Astrocyte (in vitro differentiated cells and primary cell): ENCODE data around the gene SET. TPM values are rescaled to one million over a fixed set of nuclear protein-coding genes. Genes with fewer than 3 reads are reported as not detected.

ENCODE experiments used
- DNase-seq: peaks from one replicate; pipeline ENCODE4 v3.0.0-alpha.2; 2010; ENCODE audit warnings: low read depth
- FAIRE-seq: peaks from 2 replicates; lab custom pipeline; 2011; peaks lifted over from hg19 to GRCh38; lab: Jason Lieb, UNC
- H2AFZ ChIP-seq: 2 replicates; pipeline ENCODE4 v1.6.0; 2012; ENCODE audit warnings: low read depth, low read length, inconsistent platforms
- H3K27ac ChIP-seq: 2 replicates; pipeline ENCODE4 v1.5.1; 2011; ENCODE audit warnings: low read depth, low read length, inconsistent platforms
- H3K27me3 ChIP-seq: 2 replicates; pipeline ENCODE4 v1.6.0; 2011; ENCODE audit warnings: low read length, inconsistent platforms; ENCODE audit not compliant: insufficient read depth
- H3K36me3 ChIP-seq: 2 replicates; pipeline ENCODE4 v1.5.1; 2011; ENCODE audit warnings: low read length, inconsistent platforms; ENCODE audit not compliant: insufficient read depth
- H3K4me1 ChIP-seq: 2 replicates; pipeline ENCODE4 v1.5.1; 2011; ENCODE audit warnings: low read length, inconsistent platforms; ENCODE audit not compliant: insufficient read depth
- H3K4me2 ChIP-seq: 2 replicates; pipeline ENCODE4 v1.6.0; 2012; ENCODE audit warnings: low read length, inconsistent platforms
- H3K4me3 ChIP-seq: 2 replicates; pipeline ENCODE4 v1.5.1; 2011; ENCODE audit warnings: low read depth, mild to moderate bottlenecking, low read length, inconsistent platforms; ENCODE audit not compliant: insufficient read depth
- H3K79me2 ChIP-seq: 2 replicates; pipeline ENCODE4 v1.6.0; 2012; ENCODE audit warnings: mild to moderate bottlenecking, low read length, inconsistent platforms; ENCODE audit not compliant: insufficient read depth
- H3K9ac ChIP-seq: 2 replicates; pipeline ENCODE4 v1.6.0; 2012; ENCODE audit warnings: mild to moderate bottlenecking, low read length, inconsistent platforms
- H3K9me3 ChIP-seq: 2 replicates; pipeline ENCODE4 v1.5.1; 2012; ENCODE audit warnings: low read depth, mild to moderate bottlenecking, low read length, inconsistent platforms; ENCODE audit not compliant: insufficient read depth
- H4K20me1 ChIP-seq: 2 replicates; pipeline ENCODE4 v1.6.0; 2012; ENCODE audit warnings: low read length, inconsistent platforms; ENCODE audit not compliant: insufficient read depth
- H3K27ac Mint-ChIP-seq: one replicate; pipeline ENCODE4 v1.8.0; 2021; ENCODE audit warnings: mild to moderate bottlenecking, mixed read lengths; ENCODE audit not compliant: unreplicated experiment
- H3K27me3 Mint-ChIP-seq: one replicate; pipeline ENCODE4 v1.8.0; 2021; ENCODE audit warnings: low read depth, mixed read lengths; ENCODE audit not compliant: unreplicated experiment
- H3K36me3 Mint-ChIP-seq: one replicate; pipeline ENCODE4 v1.8.0; 2021; ENCODE audit warnings: low read depth, mixed read lengths; ENCODE audit not compliant: unreplicated experiment
- H3K4me1 Mint-ChIP-seq: one replicate; pipeline ENCODE4 v1.8.0; 2021; ENCODE audit warnings: low read depth, mixed read lengths; ENCODE audit not compliant: unreplicated experiment
- H3K4me3 Mint-ChIP-seq: one replicate; pipeline ENCODE4 v1.8.0; 2021; ENCODE audit warnings: mild to moderate bottlenecking, moderate library complexity, mixed read lengths; ENCODE audit not compliant: unreplicated experiment
- H3K9me3 Mint-ChIP-seq: one replicate; pipeline ENCODE4 v1.8.0; 2021; ENCODE audit warnings: mild to moderate bottlenecking, mixed read lengths; ENCODE audit not compliant: unreplicated experiment
- EZH2 ChIP-seq: IDR thresholded peaks from 2 replicates; pipeline ENCODE4 v1.6.1; 2012; ENCODE audit warnings: mild to moderate bottlenecking, low read length, inconsistent platforms; ENCODE audit not compliant: insufficient read depth
- total RNA-seq: library from RNA; stranded (reverse); gene quantifications from 2 replicates; pipeline ENCODE4 v1.2.1, GENCODE V29; 2021
- TF ChIP-seq, protein P1 (sequence below): IDR thresholded peaks from 2 replicates; pipeline ENCODE4 v1.5.1; 2011; ENCODE audit warnings: low read depth, mild to moderate bottlenecking, inconsistent platforms, low read length, moderate library complexity; ENCODE audit not compliant: insufficient read depth

The SET gene
- total RNA-seq, 1 donor from 2014 or later, result 397 TPM

DNA sequence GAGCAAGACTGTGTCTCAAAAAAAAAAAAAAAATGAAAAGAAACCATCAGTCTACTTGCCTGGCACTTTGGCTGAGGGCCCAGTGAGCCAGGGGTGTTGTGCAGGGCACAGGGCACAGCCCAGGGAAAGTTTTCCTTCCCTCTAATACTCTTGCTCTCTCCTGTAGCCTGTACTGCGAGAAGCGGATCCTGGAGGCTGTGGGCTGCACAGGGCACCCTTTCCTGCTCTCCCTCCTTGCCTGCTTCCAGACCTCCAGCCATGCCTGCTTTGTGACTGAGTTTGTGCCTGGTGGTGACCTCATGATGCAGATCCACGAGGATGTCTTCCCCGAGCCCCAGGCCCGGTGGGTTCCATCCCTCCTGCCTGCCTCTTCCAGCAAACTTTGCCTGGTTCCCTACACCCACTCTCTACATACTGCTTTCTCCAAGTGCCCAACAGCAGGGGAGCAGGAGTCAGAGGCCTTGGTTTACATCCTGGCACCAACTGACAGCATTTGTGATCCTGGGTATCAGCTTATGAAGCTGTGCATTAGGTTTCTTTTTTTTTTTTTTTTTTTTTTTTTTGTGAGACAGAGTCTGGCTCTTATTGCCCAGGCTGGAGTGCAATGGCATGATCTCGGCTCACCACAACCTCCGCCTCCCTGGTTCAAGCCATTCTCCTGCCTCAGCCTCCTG, 27.7 kb downstream of the SET start:
- peaks cover 4% of the 10 kb centered on the region for H3K36me3 Mint-ChIP-seq
- H3K27ac Mint-ChIP-seq, result no peak overlapping the region
- no peak overlapping the region for H3K4me3 ChIP-seq
- no peak overlapping the region for H3K9ac ChIP-seq
- H3K79me2 ChIP-seq, result no peaks in the 10 kb centered on the region
- H2AFZ ChIP-seq, result no peak overlapping the region
- H3K36me3 ChIP-seq, result no peaks in the 10 kb centered on the region
- no peaks in the 10 kb centered on the region for H3K9me3 Mint-ChIP-seq
- H3K9me3 ChIP-seq, result no peaks in the 10 kb centered on the region
- H3K27me3 ChIP-seq, result no peaks in the 10 kb centered on the region
- H3K27ac ChIP-seq, result no peak overlapping the region
- TF ChIP-seq, protein P1, sequence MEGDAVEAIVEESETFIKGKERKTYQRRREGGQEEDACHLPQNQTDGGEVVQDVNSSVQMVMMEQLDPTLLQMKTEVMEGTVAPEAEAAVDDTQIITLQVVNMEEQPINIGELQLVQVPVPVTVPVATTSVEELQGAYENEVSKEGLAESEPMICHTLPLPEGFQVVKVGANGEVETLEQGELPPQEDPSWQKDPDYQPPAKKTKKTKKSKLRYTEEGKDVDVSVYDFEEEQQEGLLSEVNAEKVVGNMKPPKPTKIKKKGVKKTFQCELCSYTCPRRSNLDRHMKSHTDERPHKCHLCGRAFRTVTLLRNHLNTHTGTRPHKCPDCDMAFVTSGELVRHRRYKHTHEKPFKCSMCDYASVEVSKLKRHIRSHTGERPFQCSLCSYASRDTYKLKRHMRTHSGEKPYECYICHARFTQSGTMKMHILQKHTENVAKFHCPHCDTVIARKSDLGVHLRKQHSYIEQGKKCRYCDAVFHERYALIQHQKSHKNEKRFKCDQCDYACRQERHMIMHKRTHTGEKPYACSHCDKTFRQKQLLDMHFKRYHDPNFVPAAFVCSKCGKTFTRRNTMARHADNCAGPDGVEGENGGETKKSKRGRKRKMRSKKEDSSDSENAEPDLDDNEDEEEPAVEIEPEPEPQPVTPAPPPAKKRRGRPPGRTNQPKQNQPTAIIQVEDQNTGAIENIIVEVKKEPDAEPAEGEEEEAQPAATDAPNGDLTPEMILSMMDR, result no peak
- TF ChIP-seq EZH2, result no peak
- no peaks in the 10 kb centered on the region for H3K4me1 Mint-ChIP-seq
- no peak for DNase-seq
- no peak for FAIRE-seq
- no peaks in the 10 kb centered on the region for H3K4me1 ChIP-seq
- H4K20me1 ChIP-seq, result no peaks in the 10 kb centered on the region
- no peak overlapping the region for H3K4me2 ChIP-seq
- H3K4me3 Mint-ChIP-seq, result no peak overlapping the region
- H3K27me3 Mint-ChIP-seq, result peaks cover 1% of the 10 kb centered on the region

DNA sequence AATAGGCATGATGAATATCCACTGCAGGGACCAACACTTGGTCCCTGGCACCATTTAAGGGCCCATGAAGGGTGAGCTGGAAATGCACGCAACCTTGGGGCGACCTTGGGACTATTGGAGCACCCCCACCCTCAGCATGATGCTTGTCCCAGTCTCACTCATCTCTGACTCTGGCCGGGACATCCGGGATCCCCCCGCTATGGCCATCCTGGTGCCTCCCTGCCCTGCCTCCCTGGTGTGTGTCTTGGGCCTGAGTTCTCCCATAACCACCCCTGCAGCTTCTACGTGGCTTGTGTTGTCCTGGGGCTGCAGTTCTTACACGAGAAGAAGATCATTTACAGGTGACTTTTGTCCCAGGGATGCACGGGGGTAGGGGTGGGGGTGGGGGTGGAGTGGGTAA, 29.0 kb downstream of the SET start:
- TF ChIP-seq, protein P1, result no peak
- TF ChIP-seq EZH2, result no peak
- Histone ChIP-seq H4K20me1 (no peaks in the 10 kb centered on the region), H3K4me1 (no peaks in the 10 kb centered on the region), H3K9me3 (no peaks in the 10 kb centered on the region), H3K27ac (no peak overlapping the region), H3K79me2 (no peaks in the 10 kb centered on the region), H3K9ac (no peak overlapping the region), H3K36me3 (no peaks in the 10 kb centered on the region), H3K27me3 (no peaks in the 10 kb centered on the region), H3K4me2 (no peak overlapping the region), H2AFZ (no peak overlapping the region), H3K4me3 (no peak overlapping the region)
- Mint-ChIP-seq H3K9me3 (no peaks in the 10 kb centered on the region), H3K27me3 (no peaks in the 10 kb centered on the region), H3K4me1 (no peaks in the 10 kb centered on the region), H3K4me3 (no peak overlapping the region), H3K27ac (no peak overlapping the region), H3K36me3 (peaks cover 3% of the 10 kb centered on the region)
- DNase-seq (no peak), FAIRE-seq (no peak)

DNA sequence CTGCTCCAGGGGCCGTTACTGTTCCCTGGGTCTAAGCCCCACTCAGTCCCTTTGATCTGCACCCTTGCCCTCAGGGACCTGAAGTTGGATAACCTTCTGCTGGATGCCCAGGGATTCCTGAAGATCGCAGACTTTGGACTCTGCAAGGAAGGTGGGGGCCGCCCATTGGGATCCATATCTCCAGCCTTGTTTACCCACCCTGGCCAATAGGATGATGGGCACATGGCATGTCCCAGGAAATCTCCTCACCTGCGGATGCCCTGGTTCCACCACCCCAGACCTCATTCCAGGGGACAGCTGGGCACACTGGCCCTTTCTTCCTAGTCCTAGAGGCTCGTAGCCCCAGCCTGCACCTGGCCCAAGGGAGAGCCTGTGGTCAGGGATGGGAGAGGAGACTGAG, 29.5 kb downstream of the SET start:
- Histone ChIP-seq H3K27ac (no peak overlapping the region), H3K36me3 (no peaks in the 10 kb centered on the region), H3K9me3 (no peaks in the 10 kb centered on the region), H3K9ac (no peak overlapping the region), H3K27me3 (no peaks in the 10 kb centered on the region), H3K4me3 (no peak overlapping the region), H2AFZ (no peak overlapping the region), H4K20me1 (no peaks in the 10 kb centered on the region), H3K79me2 (no peaks in the 10 kb centered on the region), H3K4me1 (peaks cover 2% of the 10 kb centered on the region), H3K4me2 (no peak overlapping the region)
- FAIRE-seq (no peak), DNase-seq (no peak)
- Mint-ChIP-seq H3K36me3 (peaks cover 3% of the 10 kb centered on the region), H3K27ac (no peak overlapping the region), H3K27me3 (no peaks in the 10 kb centered on the region), H3K9me3 (no peaks in the 10 kb centered on the region), H3K4me1 (no peaks in the 10 kb centered on the region), H3K4me3 (no peak overlapping the region)
- TF ChIP-seq EZH2, result no peak
- TF ChIP-seq, protein P1, result no peak
